Heart left ventricle (tissue), 16 donors: ENCODE data around the gene BAIAP3. TPM values are rescaled to one million over a fixed set of nuclear protein-coding genes. Genes with fewer than 3 reads are reported as not detected.

Experiments
- ATAC-seq, 4 donors: fragments of 200-7000 bp; cut with Tn5 transposase; one replicate each; pipeline ENCODE4 v1.9.1; 2020 to 2022; ENCODE audit warnings: moderate library complexity in 4 of 4, mild to moderate bottlenecking in 3 of 4, moderate number of reproducible peaks in 1 of 4
- DNase-seq, 5 donors: peaks; one replicate each; pipeline ENCODE4 v3.0.0-alpha.2; 2020
- H3K27ac ChIP-seq, 12 donors: fragments of 200-600 bp; sonication (generic) in 4 of 12; one replicate each; pipeline versions ENCODE4 v1.5.0 to v1.8.0; 2016 to 2022; ENCODE audit warnings: mild to moderate bottlenecking in 2 of 12
- H3K27me3 ChIP-seq, 9 donors: fragments of 200-600 bp; sonication (generic) in 2 of 9; one replicate each; pipeline versions ENCODE4 v1.5.1 to v1.8.0; 2016 to 2022; ENCODE audit warnings: mild to moderate bottlenecking in 3 of 9
- H3K36me3 ChIP-seq, 9 donors: fragments of 200-600 bp; sonication (generic) in 2 of 9; one replicate each; pipeline versions ENCODE4 v1.5.0 to v1.8.0; 2018 to 2022; ENCODE audit warnings: mild to moderate bottlenecking in 2 of 9
- H3K4me1 ChIP-seq, 12 donors: fragments of 200-600 bp; sonication (generic) in 4 of 12; one replicate each; pipeline versions ENCODE4 v1.5.0 to v1.8.0; 2016 to 2022; ENCODE audit warnings: mild to moderate bottlenecking in 3 of 12
- H3K4me3 ChIP-seq, 12 donors: fragments of 200-600 bp; sonication (generic) in 4 of 12; one replicate each; pipeline versions ENCODE4 v1.5.0 to v1.8.0; 2017 to 2022; ENCODE audit warnings: mild to moderate bottlenecking in 9 of 12, moderate library complexity in 4 of 12
- H3K9me3 ChIP-seq, 12 donors: fragments of 200-600 bp; sonication (generic) in 4 of 12; one replicate each; pipeline versions ENCODE4 v1.5.0 to v1.8.0; 2016 to 2022; ENCODE audit warnings: mild to moderate bottlenecking in 1 of 12
- CTCF ChIP-seq, 12 donors: fragments of 200-600 bp; sonication (generic) in 4 of 12; IDR thresholded peaks; one replicate each; pipeline versions ENCODE4 v1.5.0 to v1.8.0; 2018 to 2022; ENCODE audit warnings: antibody characterized with exemption in 12 of 12, mild to moderate bottlenecking in 5 of 12
- POLR2A ChIP-seq, 2 donors: fragments of 450-650 bp; IDR thresholded peaks; one replicate each; pipeline ENCODE4 v1.6.1; 2017; ENCODE audit warnings: antibody characterized with exemption in 2 of 2, mild to moderate bottlenecking in 2 of 2, moderate library complexity in 2 of 2
- WGBS, 4 donors: extraction: QIAGEN DNeasy Blood & Tissue Kit in 2 of 4; methylation state at CpG; one replicate each; pipeline versions ENCODE4 v1.1.5 to v1.1.7; 2013 to 2018; 5-methylcytosine and 5-hydroxymethylcytosine counted together
- intact Hi-C, 10 donors: fragments of 100-400 bp; cut with DNase I; formaldehyde crosslinking; loops; one replicate each; pipeline versions ENCODE4 v1.11.1 to v1.14.2; 2022
- polyA plus RNA-seq, 2 donors: library from polyadenylated mRNA; stranded (reverse); fragments of 200-250 nt; gene quantifications; one replicate each; pipeline ENCODE4 v1.2.3, GENCODE V29; 2013
- total RNA-seq, 9 donors: library from RNA; depleted of rRNA in 2 of 9; stranded (reverse); fragments of >200 nt in 2 of 9; fragmentation: NEBNext Ultra II Directional in 3 of 9; extraction: Animal tissue kit (Norgen Biotek cat#: 25700) in 3 of 9; gene quantifications; one replicate each; pipeline versions ENCODE4 v1.1.0 to v1.2.4, GENCODE V29; 2016 to 2023
- donor health status: ischemic (EF 13 %, LVEDD 7.1; RV severe dilation, severe dysfunction).
- donor health status: healthy with polysubstance abuse.
- donor health status: DM: no; HTN: yes; CAD: no.
- donor health status: DM: no; HTN: no; CAD: no.
- donor health status: ischemic (EF 25% LVEDD 6.9; RV normal size, moderate dysfunction).
- donor health status: ischemic (EF 25% LVEDD 5.7; RV mildly dilated, moderate dysfunction).
- donor health status: healthy.
- donor health status: DM: yes; HTN: yes; CAD: no.
- donor health status: ischemic (EF 35%, LVEDD 5.7; RV mildly dilated, moderate dysfunction).
- donor health status: nonischemic (EF 11% LVEDD 7.7; RV severe dilation, severe dysfunction).
- donor health status: DM: yes; HTN: yes; CAD: no.
- donor health status: PGD.
- donor health status: ischemic (EF 29% LVEDD 5.4; RV normal size, mild dysfunction).
- donor health status: nonischemic (EF 23%, LVEDD 6.1; RV moderate dilation, normal function).

Gene BAIAP3
- total and polyA plus RNA-seq, 11 donors, result 0.88 to 4.0 (median 2.6) TPM

- no peak overlapping the region for H3K4me3 ChIP-seq
- intact Hi-C loops, result no loop called here
- H3K27me3 ChIP-seq, result no peaks in the 10 kb centered on the region
- TF ChIP-seq POLR2A (IDR thresholded peaks at IDR 0.05) (no peak), CTCF (IDR thresholded peaks at IDR 0.05) (no peak)
- peaks cover 5 to 34% (median 27%) of the 10 kb centered on the region in 12 donors for H3K4me1 ChIP-seq
- DNase-seq (no peak), ATAC-seq (no peak)
- 86 to 99% (median 90%) methylated on average over 7 to 14 of the region's 14 CpGs for WGBS, 4 donors
- H3K9me3 ChIP-seq, result no peaks in the 10 kb centered on the region
- peaks cover 8 to 88% (median 73%) of the 10 kb centered on the region in 9 donors for H3K36me3 ChIP-seq
- H3K27ac ChIP-seq, result no peak overlapping the region
Measured at GRCh38 chr16:1316033-1316405, 17.4 kb upstream of the BAIAP3 start.

GRCh38 chr16:1317479-1318267, 15.8 kb upstream of the BAIAP3 start:
- no peaks in the 10 kb centered on the region for H3K27me3 ChIP-seq
- ATAC-seq (no peak), DNase-seq (no peak)
- H3K9me3 ChIP-seq, result no peaks in the 10 kb centered on the region
- no peak overlapping the region for H3K27ac ChIP-seq
- TF ChIP-seq CTCF (IDR thresholded peaks at IDR 0.05) (no peak), POLR2A (IDR thresholded peaks at IDR 0.05) (no peak)
- peaks cover 0 to 17% (median 12%) of the 10 kb centered on the region in 12 donors for H3K4me1 ChIP-seq
- 85 to 89% (median 87%) methylated on average over 26 to 32 of the region's 32 CpGs for WGBS, 4 donors
- no peak overlapping the region for H3K4me3 ChIP-seq
- H3K36me3 ChIP-seq, result peaks cover 8 to 97% (median 88%) of the 10 kb centered on the region in 9 donors
- intact Hi-C loops, result no loop called here

- Histone ChIP-seq H3K27me3 (no peaks in the 10 kb centered on the region), H3K4me3 (no peak overlapping the region), H3K27ac (no peak overlapping the region), H3K36me3 (peaks cover 8 to 97% (median 91%) of the 10 kb centered on the region in 9 donors), H3K4me1 (peaks cover 0 to 12% (median 7%) of the 10 kb centered on the region in 12 donors), H3K9me3 (no peaks in the 10 kb centered on the region)
- no peak for TF ChIP-seq CTCF (IDR thresholded peaks at IDR 0.05)
- TF ChIP-seq POLR2A (IDR thresholded peaks at IDR 0.05), result no peak
- ATAC-seq (no peak), DNase-seq (no peak)
- intact Hi-C loops, result no loop called here
- 75 to 78% (median 77%) methylated on average over 9 of the region's 9 CpGs for WGBS, 4 donors
Measured at GRCh38 chr16:1318268-1318545, 15.2 kb upstream of the BAIAP3 start.

- no peak for ATAC-seq
- no peak overlapping the region for H3K27ac ChIP-seq
- DNase-seq, result no peak
- TF ChIP-seq POLR2A (IDR thresholded peaks at IDR 0.05) (no peak), CTCF (IDR thresholded peaks at IDR 0.05) (no peak)
- H3K27me3 ChIP-seq, result no peaks in the 10 kb centered on the region
- 91 to 94% (median 92%) methylated on average over 33 of the region's 33 CpGs for WGBS, 4 donors
- H3K4me1 ChIP-seq, result peaks cover 0 to 4% (median 0%) of the 10 kb centered on the region in 12 donors
- H3K4me3 ChIP-seq, result no peak overlapping the region
- no peaks in the 10 kb centered on the region for H3K9me3 ChIP-seq
- intact Hi-C loops, result no loop called here
- peaks cover 8 to 99% (median 96%) of the 10 kb centered on the region in 9 donors for H3K36me3 ChIP-seq
Measured at GRCh38 chr16:1319041-1319440, 14.4 kb upstream of the BAIAP3 start.
